ENCODE measurements around the gene RFTN1.

The RFTN1 gene

DNA sequence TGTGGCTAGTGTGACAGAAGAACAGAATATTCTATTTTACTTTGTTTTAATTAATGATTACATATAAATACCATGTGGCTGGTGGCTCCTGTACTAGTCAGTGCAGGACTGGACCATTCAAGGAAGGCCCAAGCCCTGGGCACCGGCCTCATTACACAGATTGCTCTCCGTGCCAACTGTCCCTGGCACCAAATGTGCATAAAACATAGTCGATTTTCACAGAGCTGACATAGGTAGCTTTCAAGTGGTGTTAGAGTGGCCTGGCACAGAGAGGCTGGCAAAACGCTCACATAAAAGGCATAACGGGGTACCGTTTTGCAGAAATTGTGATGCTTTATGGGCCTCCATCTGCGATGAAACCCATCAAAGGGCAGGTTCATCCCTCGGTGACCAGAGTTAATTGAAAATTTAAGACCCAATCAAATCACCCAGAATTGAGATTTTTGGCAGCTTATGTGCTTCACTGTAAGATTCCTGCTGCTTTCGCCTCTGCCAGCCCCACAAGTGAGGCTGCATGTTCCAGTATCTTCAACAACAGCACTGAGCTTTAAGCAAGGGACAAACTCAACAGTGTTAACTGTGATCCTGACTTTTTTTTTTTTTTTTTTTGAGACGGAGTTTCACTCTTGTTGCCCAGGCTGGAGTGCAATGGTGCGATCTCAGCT is 25.9 kb downstream of the RFTN1 start:
- no peak for DNase-seq (ENCODE audit: low read depth in 3 of 3)

DNA sequence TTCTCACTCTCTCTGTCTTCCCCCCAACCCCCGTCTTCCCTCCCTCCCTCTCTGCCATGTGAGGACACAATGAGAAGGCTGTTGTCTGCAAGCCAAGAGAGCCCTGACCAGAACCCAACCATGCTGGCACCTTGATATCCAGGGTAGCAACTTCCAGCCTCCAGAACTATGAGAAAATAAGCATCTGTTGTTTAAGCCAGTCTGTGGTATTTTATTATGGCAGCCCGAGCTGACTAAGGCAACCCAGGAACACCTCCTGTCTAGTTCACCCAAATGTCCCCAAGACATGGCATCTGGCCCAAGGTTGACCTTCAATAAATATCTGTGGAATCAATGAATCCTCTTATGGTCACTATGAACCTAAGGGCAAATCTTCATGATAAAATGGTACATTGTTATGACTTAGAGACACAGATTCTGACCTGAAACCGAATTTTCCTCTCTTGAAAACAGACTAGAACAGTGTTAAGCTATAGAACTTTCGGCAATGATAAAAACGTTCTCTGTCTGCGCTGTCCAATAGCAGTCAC is 26.5 kb downstream of the RFTN1 start:
- no peak for DNase-seq (ENCODE audit: low read depth in 3 of 3)

DNA sequence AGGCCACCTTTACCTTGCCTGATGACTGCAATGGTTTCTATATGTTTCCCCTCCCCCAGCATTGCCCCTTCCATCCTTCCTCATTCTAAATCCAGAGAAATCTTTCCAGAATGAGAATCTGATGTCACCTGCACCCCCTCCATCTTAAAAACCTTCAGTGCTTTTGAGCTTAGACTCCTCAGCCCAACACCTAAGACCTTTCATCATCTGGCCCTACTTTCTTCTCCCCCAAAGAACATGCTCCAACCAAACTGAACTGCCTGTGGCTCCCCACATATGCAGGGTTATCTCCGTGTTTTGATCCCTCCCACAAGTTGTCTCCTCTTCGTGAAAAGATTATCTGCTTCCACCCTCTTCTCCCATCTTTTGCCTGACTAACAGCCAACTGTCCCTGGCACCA is 27.3 kb downstream of the RFTN1 start:
- no peak for DNase-seq (ENCODE audit: low read depth in 3 of 3)

DNA sequence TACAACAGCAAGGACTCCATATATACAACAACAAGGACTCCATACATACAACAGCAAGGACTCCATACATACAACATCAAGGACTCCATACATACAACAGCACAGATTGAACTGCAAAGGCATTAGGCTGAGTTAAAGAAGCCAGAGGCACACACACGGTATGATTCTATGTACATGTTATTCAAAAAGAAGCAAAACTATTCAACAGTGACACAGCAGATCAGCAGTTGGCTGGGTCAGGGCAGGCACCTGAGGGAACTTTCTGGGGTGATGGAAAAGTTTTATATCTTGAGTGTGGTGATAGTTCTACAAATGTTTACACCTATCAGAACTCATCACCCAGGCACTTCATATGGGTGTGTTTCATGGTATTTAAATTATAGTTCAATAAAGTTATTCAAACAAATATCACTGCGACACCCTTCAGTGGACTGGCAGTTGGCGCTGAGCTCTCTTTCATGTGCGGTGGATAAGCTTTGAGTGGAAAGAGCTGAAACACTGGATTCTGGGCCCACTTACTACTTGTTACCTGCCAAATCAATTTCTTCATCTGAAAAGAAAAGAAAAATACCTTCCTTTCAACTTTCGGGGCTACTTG is 28.0 kb downstream of the RFTN1 start:
- no peak for DNase-seq (ENCODE audit: low read depth in 3 of 3)

DNA sequence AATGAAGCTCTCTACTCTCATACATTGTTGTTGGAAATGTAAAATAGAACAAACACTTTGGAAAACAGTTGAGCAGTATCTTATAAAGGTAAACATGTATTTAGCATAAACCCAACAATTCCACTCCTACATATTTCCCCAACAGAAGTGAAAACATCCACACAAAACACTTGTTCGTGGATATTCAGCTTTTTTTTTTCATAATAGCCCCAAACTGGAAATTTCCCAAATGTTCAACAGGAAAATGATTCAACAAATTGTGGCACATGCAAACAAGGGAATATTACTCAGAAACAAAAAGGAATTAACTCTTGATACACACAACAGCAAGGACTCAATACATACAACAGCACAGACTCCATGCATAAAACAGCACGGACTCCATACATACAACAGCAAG is 28.5 kb downstream of the RFTN1 start:
- no peak for DNase-seq (ENCODE audit: low read depth in 3 of 3)

DNA sequence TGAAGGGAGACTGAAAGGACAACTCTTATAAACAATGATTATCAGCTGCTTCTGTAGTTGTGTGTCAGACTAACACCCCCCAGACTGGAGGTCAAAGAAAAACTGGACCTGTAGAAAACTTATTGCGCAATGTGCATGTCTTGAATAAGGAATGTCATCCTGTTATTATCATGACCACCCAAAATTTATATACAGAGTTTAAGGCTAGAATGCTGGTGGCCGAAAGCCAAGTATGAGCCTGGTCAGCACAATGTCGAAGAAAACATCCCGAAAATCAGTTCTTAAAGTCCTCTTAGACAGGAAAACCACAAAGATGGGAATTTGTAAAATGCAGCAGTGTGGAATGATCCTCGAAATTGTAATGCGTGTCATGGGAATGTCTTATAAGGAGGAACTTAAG is 29.3 kb downstream of the RFTN1 start:
- no peak for DNase-seq (ENCODE audit: low read depth in 3 of 3)

DNA sequence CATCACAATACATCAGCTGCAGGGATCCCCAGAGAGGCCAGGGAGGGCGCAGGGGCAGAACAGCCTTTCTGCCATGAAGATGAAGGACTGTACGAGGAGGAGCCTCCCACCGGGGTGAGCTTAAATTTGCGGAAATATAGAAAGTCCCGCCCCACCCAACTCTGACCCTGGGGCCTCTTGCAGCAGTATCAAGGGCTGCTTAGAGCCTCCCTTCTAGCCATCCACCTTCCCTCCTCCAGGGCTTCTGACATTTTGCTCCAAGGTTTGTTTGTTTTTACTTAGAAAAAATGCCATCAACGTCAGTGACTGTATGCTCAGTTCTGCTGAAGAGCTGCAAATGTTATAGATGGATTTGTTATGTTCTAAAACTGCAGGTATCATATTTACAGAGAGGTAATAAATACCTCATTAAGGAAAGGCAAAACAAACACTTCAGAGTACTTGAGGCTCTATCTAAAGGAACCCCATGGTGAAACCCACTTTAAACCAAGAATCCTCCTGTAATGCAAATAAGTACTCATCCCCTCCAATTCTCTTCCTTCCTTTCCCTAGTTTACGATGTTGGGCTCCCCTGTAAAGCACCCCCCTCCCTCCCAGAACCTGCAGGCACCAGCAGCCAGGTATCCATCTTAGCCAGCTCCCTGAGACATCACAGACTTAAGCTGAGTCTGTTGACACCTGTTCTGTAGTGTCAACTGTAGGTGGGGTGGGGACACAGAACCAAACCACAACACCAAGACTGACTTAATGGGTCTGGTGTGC is 30.5 kb downstream of the RFTN1 start:
- no peak for DNase-seq (ENCODE audit: low read depth in 3 of 3)

DNA sequence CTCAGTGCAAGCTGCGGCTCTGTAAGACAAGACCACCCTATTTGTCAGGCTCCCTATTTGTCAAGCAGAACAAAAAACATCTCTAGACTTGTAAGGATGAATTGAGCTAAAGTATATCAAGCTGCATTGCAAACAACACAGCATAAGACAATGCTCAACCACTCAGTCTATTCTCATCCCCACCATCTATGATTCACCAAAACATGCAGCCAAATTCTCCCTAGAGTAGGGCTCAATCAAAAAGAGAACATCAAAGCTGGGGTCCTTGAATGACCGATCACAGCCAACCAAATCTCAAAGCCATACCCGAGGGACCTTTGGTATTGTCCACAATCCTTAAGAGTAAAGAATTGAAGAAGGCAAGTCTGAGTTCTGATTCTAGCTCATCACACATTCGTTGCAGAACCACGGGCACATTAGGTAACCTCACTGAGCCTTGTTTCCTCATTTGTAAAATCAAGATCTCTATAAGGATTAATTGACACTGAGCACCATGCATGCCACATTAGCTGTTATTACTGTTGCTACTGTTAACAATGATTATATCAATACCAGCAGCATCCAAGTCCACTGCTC is 31.2 kb downstream of the RFTN1 start:
- no peak for DNase-seq (ENCODE audit: low read depth in 3 of 3)

DNA sequence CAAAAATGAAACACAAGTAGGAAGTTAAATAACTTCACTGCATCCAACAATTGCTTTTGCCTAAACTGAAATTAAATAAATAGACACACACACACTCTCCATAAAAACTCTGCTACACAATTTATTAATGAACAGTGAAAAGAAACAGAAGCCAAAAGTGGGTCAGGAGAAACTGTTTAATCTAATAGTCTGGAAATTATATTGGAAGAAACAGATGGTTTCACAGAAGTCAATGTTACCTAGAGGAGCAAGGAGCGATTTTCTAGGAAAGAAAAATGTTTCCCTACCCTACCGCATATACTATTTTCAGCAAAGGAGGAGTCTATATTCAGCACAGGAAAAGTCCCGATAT is 32.0 kb downstream of the RFTN1 start:
- DNase-seq (ENCODE audit: low read depth in 3 of 3): no peak

DNA sequence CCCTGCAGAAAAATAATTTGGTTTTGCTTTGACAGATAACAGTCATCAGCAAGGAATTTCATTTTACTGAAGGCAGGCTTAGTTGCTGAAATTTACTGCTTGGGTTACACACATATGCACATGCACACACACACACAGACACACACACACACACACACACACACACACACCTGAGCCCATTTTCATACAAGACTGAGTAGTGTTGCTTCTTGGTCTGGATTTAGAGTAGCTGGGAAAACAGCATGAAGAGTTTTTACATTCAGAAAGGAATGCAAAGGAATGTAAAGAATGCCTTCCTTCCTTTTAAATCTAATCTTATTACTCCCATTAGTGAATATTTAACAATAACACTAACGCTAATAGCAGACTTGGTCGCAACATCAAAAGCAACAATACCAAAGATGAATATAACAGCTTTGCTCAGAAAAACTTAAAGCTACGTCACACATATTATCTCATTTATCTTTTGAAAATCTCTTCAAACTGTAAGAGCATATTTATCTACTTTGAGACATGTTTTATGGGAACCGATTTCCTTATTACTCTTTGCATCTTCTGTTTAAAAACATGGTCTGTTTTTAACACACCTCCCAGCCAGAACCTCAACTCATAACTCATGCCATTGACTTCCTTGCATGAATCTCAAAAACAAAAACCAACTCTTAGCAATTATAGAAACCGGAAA is 32.5 kb downstream of the RFTN1 start:
- no peak for DNase-seq (ENCODE audit: low read depth in 3 of 3)

DNA sequence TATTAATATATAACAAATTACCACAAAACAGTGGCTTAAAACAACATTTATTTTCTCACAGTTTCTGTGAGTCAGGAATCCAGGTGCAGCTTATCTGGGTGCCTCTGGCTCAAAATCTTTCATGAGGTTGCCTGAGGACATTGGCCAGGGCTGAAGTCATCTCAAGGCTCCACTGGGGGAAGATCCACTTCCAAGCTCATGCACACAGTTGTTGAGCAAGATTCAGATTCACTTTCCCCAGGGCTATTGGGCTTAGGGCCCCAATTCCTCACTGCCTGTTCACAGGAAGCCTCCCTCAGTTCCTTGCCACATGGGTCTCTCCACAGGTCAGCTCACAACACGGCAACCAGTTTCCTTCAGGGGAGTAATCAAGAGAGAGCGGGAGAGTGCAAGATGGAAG is 35.0 kb downstream of the RFTN1 start:
- no peak for DNase-seq (ENCODE audit: low read depth in 3 of 3)

DNA sequence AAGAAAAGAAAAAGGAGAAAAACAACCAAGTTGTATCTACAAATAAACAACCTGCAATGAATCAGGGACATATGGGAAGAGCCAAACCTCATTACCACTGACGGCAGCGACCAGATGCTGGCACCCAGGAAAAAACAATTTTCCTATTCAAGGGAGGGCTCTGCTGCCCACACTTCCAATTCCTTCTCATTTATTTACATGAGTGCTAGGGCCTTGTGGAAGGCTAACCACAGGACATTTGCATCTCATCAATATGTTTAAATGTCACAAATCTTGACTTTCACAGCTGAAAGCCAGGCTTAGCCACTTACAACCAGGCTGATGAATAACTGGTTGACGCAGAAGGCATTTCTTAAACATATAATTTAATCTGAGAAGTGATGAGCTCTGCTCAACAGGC is 36.0 kb downstream of the RFTN1 start:
- no peak for DNase-seq (ENCODE audit: low read depth in 3 of 3)

DNA sequence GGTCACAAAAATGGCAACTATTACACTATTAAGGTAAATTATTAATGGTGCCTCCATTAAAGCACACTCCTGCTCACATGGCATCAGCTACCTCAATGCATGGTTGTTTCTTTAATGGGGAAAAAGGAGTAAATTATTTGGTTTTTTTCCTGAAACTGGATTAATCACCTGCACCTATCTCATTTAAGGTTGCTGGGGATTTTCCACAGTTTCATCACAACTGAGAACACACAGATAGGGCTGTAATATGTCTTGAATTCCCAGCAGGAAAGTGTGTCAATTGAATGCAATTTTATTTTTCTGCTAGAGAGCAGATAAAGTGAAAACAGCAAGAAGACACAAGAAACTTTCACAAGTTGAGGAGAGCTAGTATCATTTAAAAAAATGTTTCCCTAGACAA is 36.4 kb downstream of the RFTN1 start:
- DNase-seq (ENCODE audit: low read depth in 3 of 3): no peak

DNA sequence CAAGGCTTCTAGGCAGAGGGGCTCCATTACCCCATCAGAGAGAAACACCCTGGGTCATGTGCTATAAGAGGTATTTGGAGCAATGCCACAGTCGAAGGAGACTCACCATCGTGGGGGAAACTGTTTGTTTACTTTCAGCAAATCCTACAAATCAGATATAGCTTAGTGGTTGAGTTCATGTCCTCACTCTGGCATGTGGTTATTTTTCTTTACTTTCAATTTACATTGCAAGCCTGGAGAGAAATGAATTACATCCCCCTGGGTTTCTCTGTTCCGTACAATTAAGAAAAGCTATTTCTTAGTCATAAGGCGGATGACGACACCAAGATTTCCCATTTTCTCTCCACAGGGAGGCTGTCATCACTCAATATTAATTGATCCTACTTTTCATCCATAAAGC is 36.9 kb downstream of the RFTN1 start:
- no peak for DNase-seq (ENCODE audit: low read depth in 3 of 3)

DNA sequence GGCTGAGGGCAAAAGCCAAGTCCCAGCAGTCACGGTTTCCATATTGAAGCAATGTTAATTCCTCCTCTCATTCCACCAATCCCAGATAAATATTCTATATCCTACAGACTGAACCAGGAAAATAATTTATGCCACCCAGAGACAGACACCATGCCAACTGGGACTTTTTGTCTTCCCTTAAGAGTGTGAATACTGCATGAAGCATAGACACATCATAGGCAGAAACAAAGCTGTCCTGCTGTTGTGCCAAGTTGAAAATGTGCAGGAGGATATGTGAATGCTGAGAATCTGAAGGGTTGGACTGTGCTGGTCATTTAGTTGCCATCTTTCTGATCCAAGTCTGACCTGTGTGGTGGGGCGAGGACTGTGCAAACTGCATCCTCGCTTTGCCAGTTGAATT is 37.7 kb downstream of the RFTN1 start:
- no peak for DNase-seq (ENCODE audit: low read depth in 3 of 3)

DNA sequence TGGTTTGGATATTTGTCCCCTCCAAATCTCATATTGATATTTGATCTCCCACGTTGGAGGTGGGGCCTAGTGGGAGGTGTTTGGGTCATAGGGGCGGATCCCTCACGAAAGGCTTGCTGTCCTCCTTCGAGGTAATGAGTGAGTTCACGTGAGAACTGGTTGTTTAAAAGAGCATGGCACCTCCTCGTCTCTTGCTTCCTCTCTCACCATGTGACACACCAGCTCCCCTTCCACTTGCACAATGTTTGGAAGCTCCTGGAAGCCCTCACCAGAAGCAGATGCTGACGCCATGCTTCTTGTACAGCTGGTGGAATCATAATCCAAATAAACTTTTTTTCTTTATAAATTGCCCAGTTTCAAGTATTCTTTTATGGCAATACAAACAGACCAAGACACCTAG is 38.6 kb downstream of the RFTN1 start:
- no peak for DNase-seq (ENCODE audit: low read depth in 3 of 3)

DNA sequence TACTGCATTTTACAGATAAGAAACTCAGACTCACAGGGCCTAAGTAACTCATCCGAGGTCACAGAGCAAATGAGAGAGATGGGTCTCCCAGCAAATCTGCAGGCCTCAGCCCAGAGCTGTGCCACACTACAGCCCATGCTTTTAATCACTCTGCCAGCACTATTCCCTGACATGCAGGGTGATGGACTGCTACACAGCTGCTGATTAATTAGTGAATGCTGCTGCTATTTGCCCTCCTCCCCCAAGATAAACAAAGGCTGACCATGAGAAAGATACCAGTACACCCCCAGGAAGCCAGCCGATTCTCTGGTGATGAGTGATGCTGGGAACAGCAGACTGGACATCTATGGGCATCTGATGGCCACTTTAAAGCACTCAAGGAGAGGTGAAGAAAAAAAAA is 39.3 kb downstream of the RFTN1 start:
- no peak for DNase-seq (ENCODE audit: low read depth in 3 of 3)

DNA sequence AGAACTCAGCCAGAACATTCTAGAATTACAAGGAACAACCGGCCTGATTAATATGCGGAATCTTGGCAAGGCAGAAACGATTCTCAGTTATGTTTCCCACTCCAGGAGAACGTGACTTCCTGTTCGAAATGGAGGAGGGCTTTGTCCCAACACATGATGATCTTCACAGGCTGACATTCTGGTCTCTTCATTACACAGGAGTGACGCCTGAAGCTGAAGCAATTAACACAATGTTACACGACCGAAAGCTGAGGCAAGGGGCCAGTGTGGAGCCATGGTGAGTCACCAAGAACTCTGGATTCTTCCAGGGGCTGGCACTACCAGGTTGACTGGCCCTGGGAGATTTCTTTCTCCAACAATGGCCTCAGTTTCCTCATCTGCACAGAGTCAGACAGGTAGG is 40.9 kb downstream of the RFTN1 start:
- no peak for DNase-seq (ENCODE audit: low read depth in 3 of 3)

DNA sequence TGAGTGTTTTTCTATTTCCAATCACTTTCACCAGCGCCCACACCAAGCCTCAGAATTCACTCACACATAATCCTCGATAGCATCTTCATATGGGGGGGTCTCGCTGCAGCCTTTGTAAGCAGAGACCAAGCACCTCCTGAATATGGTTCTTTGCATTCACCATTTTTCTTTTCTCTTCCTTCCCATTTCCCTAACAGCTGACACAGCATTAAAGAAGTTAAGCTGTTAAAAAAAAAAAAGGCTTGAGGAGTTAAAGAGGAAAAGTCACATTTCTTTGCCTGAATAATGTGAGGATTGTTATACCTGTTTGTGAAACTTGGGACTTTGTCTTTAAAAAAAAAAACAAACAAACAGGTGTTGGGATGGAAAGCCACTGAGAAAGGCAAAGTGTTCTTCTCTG is 41.6 kb downstream of the RFTN1 start:
- no peak for DNase-seq (ENCODE audit: low read depth in 3 of 3)

DNA sequence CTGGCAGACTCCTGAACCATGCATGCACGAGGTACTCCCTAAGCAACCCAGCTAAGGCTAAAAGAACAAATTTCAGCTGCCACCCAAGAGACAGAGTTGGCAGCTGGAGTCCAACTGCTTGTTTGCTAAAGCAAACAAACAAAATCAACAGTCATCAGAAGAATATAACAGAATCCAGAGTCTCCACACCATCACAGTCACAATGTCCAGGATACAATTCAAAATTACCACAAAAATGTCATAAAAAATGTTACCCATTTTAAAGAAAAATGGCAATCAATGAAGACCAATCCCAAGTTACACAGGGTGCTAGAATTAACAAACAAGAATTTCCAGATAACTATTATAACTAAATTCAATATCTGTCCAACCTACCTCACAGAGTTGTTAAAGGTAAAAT is 42.9 kb downstream of the RFTN1 start:
- DNase-seq (ENCODE audit: low read depth in 3 of 3): no peak

DNA sequence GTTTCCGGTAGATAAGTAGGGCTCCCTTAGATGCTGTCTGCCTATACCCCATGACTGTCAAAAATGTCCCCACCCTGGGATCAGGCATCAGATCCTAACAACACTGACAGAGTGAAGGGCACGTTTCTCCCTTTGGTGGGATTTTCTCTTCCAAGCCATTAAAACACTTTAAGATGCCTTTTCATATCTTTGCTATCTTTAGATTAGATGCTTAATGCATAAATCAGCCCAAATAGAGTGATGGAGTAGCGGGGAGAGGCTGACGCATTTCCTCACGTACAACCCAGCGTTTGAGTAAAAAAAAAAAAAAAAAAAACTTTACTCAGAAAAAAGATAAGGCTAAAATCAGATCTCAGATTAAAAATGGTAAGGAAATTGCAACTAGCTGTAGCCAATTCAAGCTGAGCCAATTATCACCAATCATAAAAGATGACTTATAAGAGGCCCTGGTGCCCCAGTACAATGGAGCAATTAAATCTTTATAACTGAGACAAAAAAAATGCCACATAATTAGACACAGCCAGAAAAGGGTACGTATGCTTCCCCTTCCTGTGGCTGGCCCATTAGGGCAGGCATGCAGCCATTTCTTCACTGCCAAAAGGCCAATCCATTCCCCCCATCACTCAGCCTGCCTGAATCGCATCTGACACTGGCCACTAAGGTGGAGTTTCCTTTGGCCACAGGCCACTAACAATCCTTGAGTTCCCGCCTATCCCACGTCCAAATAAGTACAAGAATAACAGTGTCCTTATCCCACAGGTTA is 45.0 kb downstream of the RFTN1 start:
- no peak for DNase-seq (ENCODE audit: low read depth in 3 of 3)

DNA sequence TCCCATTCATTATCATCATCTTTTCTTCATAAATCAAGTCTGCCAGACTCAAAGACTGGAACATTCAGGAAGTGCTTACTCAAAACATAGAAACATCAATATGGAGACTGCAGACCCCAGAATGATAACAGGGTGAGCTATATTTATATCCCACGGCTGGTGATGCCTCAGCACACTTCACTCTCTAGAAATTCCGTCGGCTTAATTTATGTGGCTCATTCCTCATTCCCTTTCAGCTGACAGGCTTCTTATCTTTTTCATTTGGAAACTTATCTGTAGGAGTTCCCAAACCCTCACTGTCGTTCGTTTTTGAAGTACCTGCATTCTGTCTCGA is 45.5 kb downstream of the RFTN1 start:
- DNase-seq (ENCODE audit: low read depth in 3 of 3): no peak
